GM21723 (cell line): ENCODE results near the gene YIPF1.
"Not testable (repeated sequence)": the region's sequence is repeated elsewhere in the genome, so short reads cannot be mapped to it uniquely, and the experiment has no call there.

Experiments used
- ATAC-seq: cut with Tn5 transposase; IDR thresholded peaks from one replicate; pipeline ENCODE4 v1.9.1; 2021; ENCODE audit warnings: mild to moderate bottlenecking, moderate library complexity; ENCODE audit not compliant: unreplicated experiment

Gene YIPF1

DNA sequence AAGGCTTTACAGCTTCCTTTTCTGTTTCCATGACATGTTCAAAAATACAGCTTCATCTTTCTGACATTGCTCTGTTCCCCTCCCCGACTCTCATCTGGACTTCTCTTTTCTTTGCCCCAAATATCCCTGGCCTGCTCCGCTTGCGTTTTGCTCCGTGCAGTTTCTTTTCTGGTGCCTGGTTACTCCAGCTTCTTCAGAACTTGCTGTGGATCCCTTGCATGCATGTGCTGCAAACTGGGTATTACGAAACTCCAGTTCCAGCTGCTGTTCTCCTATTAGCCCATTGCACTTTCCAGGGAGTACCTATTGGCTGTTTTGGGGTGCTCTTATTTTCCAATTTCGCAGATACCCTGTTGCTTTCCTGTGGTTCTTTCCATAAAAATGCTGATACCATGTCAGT lies 41.6 kb downstream of the YIPF1 start:
- ATAC-seq: no peak

DNA sequence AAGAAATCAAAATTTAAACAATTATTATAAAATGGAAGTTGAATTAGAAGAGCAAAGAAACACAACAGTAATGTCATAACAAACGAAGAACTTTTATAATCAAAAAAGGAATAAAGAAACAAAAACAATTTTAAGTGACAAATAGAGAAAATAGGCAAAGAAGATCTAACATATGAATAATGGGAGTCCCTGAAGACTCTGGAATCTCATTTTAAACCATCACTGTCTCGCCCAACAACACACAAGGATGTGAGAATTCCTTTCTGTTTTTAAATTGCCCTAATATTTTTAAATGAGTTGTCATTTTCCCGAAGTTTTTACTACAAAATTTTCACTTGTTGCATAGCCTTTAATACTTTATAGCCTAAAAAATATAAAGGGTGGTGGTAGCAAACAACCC lies 47.2 kb downstream of the YIPF1 start:
- no peak for ATAC-seq

DNA sequence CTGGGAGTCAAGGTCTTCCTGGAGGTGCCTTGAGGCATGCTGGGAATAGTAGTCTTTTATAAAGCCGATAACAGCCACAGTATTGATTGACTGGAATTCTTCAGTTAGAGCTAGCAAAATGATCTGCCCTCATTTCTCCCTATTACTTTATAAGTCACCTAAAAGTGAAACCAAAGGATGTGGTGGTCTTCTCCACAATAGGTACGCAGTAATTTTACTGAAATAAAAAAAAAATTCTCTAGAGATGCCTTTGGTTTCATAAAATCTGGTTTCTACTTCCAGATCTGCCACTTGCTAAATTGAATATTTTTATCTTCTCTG lies 51.0 kb downstream of the YIPF1 start:
- ATAC-seq: no peak

DNA sequence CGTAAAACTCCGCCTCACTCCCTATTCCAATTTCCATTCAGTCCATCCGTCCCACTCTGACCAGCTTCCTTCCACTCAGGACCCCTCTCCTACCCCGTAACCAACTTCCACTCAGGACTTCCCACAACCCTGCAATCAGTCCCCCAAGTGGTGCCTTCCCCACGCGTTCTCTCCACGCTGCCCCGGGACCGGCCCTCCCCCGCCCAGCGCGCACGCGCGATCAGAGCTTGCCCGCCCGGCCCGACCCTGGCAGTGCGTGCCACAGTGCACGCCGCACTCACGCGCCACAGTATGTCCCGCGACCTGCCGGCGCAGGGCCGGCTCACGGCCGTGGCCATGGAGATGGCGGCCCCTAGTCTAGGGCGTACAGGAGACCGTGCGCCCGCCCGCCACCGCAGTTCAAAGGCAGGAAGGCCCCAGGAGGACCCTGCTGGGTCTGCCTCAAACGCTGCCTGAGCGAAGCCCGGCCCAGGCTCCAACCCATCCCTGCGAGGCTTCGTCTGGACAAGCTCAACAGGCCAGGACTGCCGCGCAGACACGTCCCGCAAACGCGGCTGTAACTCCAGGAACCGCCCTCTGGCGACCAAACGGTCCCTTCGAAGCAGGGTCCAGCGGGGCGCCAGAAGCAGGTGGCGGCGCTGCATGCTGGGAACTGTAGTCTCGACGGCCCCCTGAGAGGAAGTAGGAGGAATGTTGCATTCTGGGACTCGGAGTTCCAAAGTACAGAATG lies 51.5 kb downstream of the YIPF1 start, which contains the start of gene NDC1:
Gene NDC1, minus strand, starts transcription at position 373 of the 730 bp plus-strand sequence. Its CDS starts 35 bp downstream, at position 338.
- ATAC-seq: peak; percentile 88

DNA sequence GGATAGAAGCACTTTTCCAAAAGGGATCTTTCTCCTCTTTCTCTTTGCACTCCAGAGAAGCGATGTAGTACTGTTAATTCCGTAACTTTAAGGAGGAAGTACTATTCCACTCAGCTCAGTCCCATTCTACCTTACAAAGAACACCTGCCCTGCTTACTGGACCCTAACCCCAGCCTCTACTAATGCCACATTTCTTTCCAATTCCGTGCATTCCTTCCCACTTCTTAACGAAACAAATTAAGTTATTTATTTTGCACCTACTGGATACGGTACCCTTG lies 52.0 kb downstream of the YIPF1 start:
- no peak for ATAC-seq

DNA sequence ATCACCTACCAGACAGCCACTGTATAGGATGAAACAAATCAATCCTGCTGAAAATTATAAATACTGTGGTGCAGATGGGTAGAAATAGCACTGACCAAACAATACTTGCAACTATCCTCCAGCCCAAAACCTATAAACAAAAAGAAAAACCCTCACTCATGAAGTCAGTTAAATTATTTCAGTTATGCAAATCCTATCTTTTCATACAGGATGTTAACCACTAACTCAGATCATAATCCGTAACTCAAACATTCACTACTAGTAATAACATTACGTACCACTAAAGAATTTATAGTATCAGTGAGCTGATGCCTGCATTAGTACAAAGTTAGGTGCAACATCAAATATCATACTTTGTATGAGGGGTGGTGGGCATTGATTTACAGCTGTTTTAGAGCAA lies 54.1 kb downstream of the YIPF1 start:
- ATAC-seq: no peak

DNA sequence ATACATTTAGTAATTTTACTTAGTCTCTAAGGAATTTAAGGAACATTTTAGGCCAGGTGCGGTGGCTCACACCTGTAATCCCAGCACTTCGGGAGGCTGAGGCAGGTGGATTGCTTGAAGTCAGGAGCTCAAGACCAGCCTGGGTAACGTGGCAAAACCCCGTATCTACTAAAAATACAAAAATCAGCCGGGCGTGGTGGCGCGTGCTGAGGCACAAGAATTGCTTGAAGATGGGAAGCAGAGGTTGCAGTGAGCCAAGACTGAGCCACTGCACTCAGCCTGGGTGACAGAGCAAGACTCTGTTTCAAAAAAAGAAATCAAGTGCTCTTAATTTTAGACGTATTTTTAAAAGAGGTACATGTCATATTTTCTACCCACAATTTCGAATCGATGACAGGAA lies 54.8 kb downstream of the YIPF1 start:
- no peak for ATAC-seq

DNA sequence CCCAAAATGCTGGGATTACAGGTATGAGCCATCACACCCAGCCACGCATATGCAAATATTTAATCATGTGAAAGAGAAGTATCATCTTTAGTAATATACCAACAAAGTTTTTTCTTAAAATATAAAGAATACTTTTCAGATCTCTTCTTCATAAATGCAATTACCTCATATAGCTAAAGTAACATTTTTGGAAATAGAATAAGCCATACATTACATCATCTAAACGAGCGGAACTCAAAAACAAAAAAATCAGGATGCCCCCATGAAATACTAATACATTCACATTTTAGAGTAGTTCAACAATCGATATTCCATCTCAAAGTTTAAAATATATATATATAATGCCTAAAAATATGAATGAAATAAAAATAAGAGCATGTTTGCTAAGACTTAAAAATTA lies 56.2 kb downstream of the YIPF1 start:
- no peak for ATAC-seq

DNA sequence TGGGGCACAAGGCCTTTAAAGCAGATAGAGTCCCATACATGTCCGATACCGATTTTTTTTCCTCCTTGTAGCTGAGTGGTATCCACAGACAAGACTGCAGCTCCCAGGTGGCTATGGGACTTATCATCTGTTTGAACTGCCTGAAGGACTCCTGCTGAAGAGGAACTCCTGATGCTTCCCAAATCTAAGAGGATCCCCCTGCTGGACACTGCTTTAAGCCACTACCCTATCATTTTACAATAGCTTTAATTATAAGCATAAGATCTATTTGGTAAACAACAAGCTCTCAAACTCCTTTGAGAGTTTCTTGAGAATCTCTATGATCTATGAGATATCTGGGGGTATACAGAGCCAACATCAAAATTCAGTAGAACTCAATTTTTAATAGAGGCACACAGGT lies 63.2 kb downstream of the YIPF1 start:
- ATAC-seq: no peak

DNA sequence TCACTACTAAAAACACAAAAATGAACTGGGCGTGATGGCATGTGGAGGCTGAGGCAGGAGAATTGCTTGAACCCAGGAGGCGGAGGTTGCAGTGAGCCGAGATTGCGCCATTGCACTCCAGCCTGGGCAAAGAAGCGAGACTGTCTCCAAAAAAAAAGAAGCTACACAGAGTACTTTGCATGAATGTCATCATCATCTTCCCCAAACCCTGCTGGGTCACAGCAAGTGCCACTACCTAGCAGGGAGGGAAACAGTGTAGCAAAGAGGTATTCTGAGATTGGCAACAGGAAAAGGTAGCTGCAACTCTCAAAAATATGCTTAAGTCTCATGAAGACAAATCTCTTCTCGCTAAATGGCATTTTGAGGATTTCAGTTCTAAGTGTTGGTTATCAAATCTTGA lies 64.3 kb downstream of the YIPF1 start:
- no peak for ATAC-seq

DNA sequence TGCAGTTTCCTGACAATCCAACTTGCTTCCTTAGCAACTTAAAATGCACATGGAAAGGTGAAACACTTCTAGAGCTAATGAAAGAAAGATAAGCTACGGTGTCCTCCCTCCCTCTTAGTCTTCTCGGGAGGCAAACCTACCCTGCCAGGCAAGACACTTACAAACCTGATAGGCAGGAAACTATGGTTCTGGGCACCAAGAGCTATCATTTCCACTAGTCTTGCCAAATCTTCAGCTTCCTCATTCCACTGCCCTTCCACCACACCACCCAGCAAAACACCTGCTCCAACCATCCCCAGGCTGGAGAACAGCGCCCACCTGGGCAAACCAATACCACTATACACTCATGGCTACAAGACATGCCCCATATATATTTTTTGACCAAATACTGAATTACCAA lies 66.7 kb downstream of the YIPF1 start:
- ATAC-seq: no peak

DNA sequence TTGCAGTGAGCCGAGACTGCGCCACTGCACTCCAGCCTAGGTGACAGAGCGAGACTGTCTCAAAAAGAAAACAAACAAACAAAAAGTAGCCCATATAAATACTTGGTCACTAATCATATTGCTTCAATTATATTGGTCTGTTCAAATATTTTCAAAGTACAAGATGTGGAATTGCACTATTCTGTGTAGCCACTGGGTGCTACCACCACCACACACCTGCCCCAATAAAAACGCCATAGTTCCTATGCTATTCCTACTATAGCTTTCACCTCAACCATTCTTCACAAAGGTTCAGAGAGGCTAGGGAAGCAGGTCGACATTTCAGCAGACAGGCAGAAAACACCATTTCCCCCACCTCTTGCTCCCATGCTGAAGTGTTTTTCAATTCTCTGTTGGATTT lies 68.2 kb downstream of the YIPF1 start:
- no peak for ATAC-seq

DNA sequence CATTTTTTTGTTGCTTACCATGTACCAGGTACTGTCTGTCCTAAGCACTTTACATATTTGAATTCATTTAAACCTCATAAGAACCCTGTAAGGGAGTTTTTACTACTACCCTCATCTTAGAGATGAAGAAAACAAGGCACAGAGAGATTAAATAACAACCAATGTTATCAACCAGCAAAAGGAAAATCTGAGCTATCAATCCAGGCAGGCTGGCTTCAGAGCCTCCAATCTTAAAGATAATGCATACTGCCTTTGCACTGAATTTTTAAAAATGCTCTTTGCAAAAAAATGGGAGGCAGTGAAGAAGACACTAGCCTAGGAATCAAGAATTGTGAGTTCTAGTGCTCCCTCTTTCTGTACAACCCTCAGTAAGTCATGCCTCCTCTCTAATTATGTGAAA lies 70.2 kb downstream of the YIPF1 start:
- ATAC-seq: no peak

DNA sequence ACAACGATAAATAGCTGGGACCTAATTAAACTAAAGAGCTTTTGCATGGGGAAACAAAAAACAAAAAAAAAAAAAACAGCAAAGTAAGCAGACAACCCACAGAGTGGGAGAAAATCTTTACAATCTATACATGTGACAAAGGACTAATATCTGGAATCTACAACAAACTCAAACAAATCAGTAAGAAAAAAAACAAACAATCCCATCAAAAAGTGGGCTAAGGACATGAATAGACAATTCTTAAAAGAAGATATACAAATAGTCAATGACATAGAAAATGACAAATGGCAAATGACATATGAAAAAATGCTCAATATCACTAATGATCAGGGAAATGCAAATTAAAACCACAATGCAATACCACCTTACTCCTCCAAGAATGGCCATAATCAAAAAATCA lies 73.0 kb downstream of the YIPF1 start:
- ATAC-seq: not testable (repeated sequence)

DNA sequence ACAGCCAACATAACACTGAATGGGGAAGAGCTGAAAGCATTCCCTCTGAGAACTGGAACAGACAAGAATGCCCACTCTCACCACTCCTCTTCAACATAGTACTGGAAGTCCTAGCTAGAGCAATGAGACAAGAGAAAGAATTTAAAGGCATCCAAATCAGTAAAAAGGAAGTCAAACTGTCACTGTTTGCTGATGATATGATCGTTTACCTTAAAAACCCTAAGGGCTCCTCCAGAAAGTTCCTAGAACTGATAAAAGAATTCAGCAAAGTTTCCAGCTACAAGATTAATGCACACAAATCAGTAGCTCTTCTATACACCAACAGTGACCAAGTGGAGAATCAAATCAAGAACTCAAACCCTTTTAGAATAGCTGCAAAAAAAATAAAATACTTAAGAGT lies 74.1 kb downstream of the YIPF1 start:
- not testable (repeated sequence) for ATAC-seq

DNA sequence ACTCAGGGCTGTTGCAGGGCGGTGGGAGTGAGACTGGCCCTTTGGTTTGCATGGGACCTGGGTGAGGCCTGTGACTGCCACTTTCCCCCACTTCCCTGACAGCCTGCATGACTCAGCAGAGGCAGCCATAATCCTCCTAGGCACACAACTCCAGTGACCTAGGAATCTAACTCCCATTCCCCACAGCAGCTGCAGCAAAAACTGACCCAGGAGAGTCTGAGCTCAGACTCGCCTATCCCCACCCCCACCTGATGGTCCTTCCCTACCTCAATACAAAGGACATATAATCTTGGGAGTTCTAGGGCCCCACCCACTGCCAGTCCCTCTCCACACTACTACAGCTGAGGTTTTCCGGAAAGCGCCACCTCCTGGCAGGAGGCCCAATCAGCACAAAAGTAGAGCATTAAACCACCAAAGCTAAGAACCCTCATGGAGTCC lies 78.2 kb downstream of the YIPF1 start:
- ATAC-seq: no peak

DNA sequence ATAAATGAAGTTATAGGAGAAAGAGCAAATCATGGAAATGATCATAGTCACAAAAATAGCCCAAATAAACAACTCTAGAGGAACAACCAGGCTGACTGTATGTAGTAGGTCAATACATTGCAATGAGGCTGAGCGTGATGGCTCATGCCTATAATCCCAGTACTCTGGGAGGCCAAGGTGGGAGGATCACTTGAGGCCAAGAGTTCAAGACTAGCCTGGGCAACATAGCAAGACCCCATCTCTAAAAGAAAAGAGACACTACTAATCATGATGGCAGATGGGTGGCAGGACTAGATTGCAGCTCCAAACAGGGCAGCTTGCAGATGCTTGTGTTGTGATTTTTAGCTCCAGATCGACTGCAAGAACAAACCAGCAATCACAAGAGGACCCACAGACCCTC lies 79.1 kb downstream of the YIPF1 start:
- no peak for ATAC-seq

DNA sequence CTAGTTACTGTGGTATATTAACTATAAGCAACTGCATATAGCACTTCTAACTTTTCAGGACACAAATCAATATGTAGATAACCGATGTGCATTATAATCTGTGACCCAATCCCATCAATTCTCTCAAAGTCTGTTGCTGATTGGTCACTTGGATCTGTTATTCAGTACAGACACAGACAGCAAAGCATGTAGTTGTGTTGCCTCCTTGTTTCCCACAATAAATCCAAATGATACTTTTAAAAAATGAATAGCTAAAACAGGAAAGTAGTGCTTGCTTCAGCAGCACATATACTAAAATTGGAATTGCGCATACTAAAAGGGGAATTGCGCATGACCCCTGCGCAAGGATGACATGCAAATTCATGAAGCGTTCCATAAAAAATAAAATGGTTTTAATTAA lies 79.6 kb downstream of the YIPF1 start:
- ATAC-seq: no peak

DNA sequence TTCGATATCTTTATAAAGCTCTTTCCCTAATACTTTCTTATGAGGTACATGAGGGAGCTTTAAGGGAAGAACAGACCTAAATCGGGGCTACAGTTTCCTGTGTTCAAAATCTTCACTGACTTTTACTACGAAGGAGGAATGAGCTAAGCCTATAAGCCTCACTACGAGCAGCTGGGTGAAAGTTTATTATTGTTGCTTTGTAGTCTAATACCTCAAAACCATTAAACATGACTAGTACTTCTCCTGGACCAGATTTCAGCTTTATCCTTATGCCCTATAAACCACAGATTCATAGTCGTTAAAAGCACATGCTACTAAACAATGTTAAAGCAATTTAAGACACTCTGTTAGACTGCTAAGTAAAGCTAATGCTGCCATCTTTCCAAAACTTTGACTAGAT lies 81.7 kb downstream of the YIPF1 start:
- ATAC-seq: no peak

DNA sequence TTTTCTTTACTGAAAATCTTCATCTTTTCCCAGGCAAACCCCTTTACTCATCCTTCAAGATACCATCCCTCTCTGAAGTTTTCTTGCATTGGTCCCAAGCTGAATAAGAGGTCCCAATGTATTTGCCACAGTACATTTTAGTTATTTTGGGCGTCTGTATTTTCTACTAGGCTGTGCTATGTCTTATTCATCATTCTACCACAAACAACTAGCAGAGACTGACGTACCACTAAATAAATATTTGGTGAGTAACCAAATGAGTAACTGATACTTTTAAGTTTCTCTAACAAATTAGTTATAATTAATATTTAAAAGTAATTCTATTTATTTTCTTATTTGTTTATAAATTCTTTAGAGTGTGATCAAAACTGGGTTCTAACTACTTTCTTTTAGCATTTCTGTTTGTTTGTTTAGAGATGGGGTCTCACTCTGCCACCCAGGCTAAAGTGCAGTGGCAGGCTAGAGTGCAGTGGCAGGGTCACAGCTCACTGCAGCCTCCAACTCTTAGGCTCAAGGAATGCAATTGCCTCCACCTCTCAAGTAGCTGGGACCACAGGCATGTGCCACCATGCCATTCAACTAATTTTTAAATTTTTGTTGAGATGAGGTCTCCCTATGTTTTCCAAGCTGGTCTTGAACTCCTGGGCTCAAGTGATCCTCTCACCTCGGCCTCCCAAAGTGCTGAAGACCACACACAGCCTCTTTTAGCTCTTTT lies 84.6 kb downstream of the YIPF1 start:
- no peak for ATAC-seq

DNA sequence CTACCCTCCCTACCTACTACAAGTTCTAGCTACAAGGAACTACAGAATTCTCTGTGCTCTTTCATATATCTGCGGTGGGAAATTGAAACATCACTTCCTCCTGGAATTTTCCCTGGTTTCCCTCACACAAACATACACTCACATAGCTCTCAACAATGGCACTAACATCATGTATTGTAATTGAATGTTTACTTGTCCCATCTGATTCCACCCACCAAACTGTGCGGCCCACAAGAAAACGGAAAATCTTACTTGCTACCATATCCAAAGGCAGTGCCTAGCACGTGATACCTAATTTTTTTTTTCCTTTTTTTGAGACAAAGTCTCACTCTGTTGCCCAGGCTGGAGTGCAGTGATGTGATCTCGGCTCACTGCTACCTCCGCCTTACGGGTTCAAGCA lies 85.4 kb downstream of the YIPF1 start:
- ATAC-seq: no peak
